GM10266 (cell line): ENCODE measurements around the gene MIEF2.

Experiments used
- DNase-seq: peaks from one replicate; pipeline ENCODE4 v3.0.0; 2012; ENCODE audit errors: extremely low spot score
- TF ChIP-seq, protein P1 (sequence below): IDR thresholded peaks from 2 replicates; pipeline ENCODE4 v1.5.1; 2012; ENCODE audit warnings: mild to moderate bottlenecking, low read depth; ENCODE audit not compliant: control insufficient read depth, insufficient read depth; ENCODE audit errors: missing control alignments

Gene MIEF2

DNA sequence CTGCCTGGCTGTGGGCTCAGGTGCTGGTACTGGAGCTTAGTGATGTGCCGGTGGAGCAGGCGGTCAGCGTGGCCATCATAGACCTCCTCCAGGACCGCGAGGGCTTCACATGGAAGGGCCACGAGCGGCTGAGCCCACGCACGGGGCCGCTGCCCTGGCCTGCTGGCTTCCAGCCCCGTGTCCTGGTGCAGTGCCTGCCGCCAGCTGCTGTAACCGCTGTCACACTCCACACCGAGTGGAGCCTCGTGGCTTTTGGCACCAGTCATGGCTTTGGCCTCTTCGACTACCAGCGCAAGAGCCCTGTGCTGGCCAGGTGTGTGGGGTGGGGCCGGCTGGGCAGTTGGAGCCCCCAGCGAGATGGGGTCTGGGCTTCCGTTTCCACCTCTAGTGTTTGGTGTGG, 23.0 kb upstream of the MIEF2 start:
- no peak for DNase-seq
- TF ChIP-seq, protein P1, sequence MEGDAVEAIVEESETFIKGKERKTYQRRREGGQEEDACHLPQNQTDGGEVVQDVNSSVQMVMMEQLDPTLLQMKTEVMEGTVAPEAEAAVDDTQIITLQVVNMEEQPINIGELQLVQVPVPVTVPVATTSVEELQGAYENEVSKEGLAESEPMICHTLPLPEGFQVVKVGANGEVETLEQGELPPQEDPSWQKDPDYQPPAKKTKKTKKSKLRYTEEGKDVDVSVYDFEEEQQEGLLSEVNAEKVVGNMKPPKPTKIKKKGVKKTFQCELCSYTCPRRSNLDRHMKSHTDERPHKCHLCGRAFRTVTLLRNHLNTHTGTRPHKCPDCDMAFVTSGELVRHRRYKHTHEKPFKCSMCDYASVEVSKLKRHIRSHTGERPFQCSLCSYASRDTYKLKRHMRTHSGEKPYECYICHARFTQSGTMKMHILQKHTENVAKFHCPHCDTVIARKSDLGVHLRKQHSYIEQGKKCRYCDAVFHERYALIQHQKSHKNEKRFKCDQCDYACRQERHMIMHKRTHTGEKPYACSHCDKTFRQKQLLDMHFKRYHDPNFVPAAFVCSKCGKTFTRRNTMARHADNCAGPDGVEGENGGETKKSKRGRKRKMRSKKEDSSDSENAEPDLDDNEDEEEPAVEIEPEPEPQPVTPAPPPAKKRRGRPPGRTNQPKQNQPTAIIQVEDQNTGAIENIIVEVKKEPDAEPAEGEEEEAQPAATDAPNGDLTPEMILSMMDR: no peak

DNA sequence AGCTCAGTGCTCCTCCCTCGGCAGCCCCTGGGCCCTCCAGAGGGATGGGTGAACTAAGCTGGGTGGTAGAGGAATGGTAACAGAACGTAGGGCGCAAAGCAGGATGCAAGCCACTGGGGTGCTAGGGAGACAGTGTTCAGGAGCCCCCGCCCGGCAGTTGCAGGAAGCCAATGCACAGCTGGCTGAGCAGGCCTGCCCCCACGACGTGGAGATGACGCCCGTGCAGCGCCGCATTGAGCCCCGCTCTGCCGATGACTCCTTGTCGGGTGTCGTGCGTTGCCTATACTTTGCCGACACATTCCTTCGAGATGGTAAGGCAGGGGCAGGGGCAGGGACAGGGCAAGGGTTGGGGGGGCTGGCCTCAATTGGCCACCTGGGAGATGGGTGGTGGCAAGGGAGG, 22.2 kb upstream of the MIEF2 start:
- DNase-seq: no peak
- TF ChIP-seq, protein P1: no peak

DNA sequence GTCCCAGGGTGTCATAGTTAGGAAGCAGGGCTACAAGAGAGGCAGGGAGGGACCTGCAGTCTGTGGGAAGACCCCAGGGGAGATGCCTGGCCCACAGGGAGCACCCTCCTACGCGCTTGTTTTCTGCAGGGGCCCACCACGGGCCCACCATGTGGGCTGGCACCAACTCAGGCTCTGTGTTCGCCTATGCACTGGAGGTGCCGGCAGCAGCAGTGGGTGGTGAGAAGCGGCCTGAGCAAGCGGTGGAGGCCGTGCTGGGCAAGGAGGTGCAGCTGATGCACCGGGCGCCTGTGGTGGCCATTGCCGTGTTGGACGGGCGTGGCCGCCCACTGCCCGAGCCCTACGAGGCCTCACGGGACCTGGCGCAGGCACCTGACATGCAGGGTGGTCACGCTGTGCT, 20.0 kb upstream of the MIEF2 start:
- TF ChIP-seq, protein P1: no peak
- no peak for DNase-seq

DNA sequence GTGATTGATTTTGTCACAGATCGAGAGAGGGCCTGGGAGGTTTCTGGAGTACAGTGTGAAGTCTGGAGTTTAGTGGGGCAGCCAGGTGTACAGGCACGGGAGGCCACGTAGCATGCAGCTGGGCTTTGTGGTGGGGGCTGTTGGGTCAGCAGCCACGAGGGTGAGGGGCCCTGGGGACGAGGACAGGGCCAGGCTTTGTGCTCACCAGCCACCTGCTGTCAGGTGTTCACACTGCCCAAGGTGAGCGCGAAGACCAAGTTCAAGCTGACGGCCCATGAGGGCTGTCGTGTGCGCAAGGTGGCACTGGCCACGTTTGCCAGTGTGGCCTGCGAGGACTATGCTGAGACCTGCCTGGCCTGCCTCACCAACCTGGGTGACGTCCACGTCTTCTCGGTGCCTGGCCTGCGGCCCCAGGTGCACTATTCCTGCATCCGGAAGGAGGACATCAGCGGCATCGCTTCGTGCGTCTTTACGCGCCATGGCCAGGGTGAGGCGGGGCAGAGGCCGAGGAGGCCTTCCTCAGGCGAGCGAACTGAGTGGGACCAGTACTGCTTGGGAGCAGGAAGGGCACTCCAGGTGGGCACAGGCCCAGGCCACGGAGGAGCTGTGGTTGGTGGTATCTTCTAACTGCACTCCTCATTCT, 19.1 kb upstream of the MIEF2 start:
- TF ChIP-seq, protein P1: no peak
- no peak for DNase-seq

DNA sequence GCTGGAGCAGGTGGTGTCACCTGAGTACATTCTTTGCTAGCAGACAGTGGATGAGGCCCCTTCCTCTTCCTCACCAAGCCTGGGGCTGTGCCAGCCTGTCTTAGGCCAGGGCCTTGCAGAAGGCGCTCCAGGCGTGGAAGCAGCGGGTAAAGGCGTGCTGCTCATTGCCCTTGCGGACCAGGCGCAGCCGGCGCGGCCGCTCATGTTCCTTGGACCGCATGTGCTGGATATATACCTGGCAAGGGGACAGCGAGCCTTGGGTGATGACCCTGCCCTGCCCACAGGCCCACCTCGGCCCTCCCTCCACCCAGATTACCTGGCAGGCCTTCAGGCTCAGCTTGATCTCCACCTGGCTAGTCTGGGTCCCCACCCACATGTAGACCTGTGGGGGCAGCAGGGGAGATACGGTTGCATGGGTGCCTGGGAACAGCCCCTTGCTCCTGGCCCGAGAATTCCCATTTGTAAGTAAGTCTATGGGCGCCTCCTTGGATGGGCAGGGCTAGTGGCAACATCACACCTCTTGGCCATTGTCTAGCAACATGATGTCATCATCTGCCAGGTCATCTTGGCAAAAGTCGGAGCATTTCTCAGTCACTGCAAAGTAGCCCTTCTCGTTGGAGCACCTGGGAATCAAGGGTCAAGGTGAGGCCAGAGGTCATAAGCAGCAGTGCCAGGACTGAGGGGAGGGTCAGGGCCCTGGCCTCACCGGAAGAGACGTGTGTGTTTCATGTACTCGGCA, 15.3 kb upstream of the MIEF2 start:
- TF ChIP-seq, protein P1: no peak
- no peak for DNase-seq

DNA sequence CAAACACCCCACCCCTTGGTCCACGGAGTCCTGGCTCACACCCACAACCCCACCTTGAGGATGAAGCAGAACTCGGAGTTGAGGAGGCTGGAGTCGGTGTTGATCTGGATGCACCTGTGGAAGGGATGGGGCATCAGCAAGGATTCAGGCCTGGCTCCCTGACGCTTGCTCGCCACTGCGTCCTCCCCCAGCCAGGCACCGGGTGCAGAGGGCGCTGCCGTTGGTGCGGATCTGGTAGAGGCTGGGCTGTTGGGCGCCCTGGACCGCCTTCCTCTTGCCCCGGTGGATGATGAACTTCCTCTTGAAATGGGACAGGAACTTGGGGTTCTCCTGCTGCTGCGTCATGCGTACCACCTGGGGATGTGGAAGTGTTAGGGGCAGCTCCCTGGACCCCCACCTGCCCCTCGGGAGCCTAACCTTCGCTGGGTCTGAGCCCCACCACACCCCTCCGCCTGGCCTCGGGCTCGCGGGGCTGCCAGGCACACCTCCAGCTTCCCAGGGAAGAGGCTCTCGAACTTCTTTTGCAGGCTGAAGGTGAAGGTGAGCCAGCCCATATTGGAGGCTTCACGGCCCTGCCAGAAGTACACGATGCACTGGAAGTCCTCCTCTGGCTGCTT, 14.2 kb upstream of the MIEF2 start:
- DNase-seq: no peak
- TF ChIP-seq, protein P1: no peak
